PC-9 (cell line): ENCODE measurements around the gene CLCN1.

Experiments used
- CTCF ChIP-seq: fragments of 200-600 bp; sonication (generic); conservative IDR thresholded peaks from 2 replicates; pipeline ENCODE4 v1.6.1; 2017; ENCODE audit warnings: mixed run types, antibody characterized with exemption, mild to moderate bottlenecking, moderate library complexity
- EZH2 ChIP-seq: fragments of 200-600 bp; sonication (generic); IDR thresholded peaks from 2 replicates; pipeline ENCODE4 v1.8.0; 2017; ENCODE audit warnings: antibody characterized with exemption, low read depth

DNA sequence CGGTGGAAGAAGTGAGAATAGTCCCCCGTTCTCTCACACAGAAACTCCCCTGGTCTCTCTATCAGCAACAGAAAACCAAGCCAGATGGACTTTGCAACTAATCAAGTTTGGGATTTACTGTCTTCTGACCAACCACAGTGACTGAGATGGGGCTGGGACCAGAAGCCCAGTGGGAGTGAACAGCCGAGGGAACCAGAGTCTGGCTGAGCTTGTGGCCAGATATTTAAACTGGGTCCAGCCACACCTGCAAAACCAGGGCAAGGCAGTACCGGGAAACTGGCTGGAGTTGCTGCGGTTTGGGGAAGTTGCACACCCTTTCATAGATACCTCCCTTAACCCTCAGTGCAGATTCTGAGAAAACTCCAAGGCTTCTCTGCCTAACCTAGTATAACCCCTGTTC lies 46.7 kb upstream of the CLCN1 start:
- TF ChIP-seq CTCF = no peak
- TF ChIP-seq EZH2 = no peak
